Neural cell (in vitro differentiated cells): ENCODE data around the gene SCGB2A2. TPM values are rescaled to one million over a fixed set of nuclear protein-coding genes. Genes with fewer than 3 reads are reported as not detected.

ENCODE experiments used
- H2AFZ ChIP-seq: fragments of 200-600, 300-800 bp; sonication (generic), shearing (Covaris generic); 2 replicates; pipeline ENCODE4 v1.6.0; 2014; ENCODE audit warnings: low read depth, mild to moderate bottlenecking, antibody characterized with exemption, low read length, moderate library complexity
- H3F3A ChIP-seq: fragments of 200-600 bp; shearing (Covaris generic); 2 replicates; pipeline ENCODE4 v1.6.1; 2016; ENCODE audit warnings: mild to moderate bottlenecking, moderate library complexity, mixed read lengths, antibody characterized with exemption, low read length; ENCODE audit not compliant: insufficient read depth, poor library complexity, severe bottlenecking
- H3K27ac ChIP-seq: fragments of 200-600, 300-800 bp; sonication (generic), shearing (Covaris generic); 2 replicates; pipeline ENCODE4 v1.5.1; 2014; ENCODE audit warnings: mild to moderate bottlenecking, low read length, moderate library complexity
- H3K27me3 ChIP-seq: fragments of 300-800, 200-600 bp; sonication (generic), shearing (Covaris generic); 2 replicates; pipeline ENCODE4 v1.6.0; 2014; ENCODE audit warnings: mild to moderate bottlenecking, low read depth, low read length, moderate library complexity; ENCODE audit not compliant: insufficient read depth
- H3K36me3 ChIP-seq: fragments of 300-800, 200-600 bp; sonication (generic), shearing (Covaris generic); 2 replicates; pipeline ENCODE4 v1.5.1; 2014; ENCODE audit warnings: mild to moderate bottlenecking, antibody characterized with exemption, low read length, moderate library complexity; ENCODE audit not compliant: insufficient read depth
- H3K4me2 ChIP-seq: fragments of 300-800, 200-600 bp; sonication (generic), shearing (Covaris generic); 2 replicates; pipeline ENCODE4 v1.6.0; 2014; ENCODE audit warnings: mild to moderate bottlenecking, low read length
- H3K4me3 ChIP-seq: fragments of 300-800, 200-600 bp; sonication (generic), shearing (Covaris generic); 2 replicates; pipeline ENCODE4 v1.5.1; 2014; ENCODE audit warnings: mild to moderate bottlenecking, low read length, moderate library complexity
- H3K79me2 ChIP-seq: fragments of 200-600 bp; shearing (Covaris generic); replicated peaks from 2 replicates; pipeline ENCODE4 v1.6.0; 2014; ENCODE audit warnings: mild to moderate bottlenecking, low read length, moderate library complexity; ENCODE audit not compliant: insufficient read depth
- H3K9ac ChIP-seq: fragments of 300-800, 200-600 bp; sonication (generic), shearing (Covaris generic); 2 replicates; pipeline ENCODE4 v1.6.1; 2016; ENCODE audit warnings: mild to moderate bottlenecking, low read length, mixed read lengths
- H3K9me2 ChIP-seq: fragments of 200-600 bp; shearing (Covaris generic); 2 replicates; pipeline ENCODE4 v1.6.1; 2016; ENCODE audit warnings: mild to moderate bottlenecking, low read length, mixed read lengths; ENCODE audit not compliant: insufficient read depth
- H3K9me3 ChIP-seq: fragments of 200-600, 300-800 bp; sonication (generic), shearing (Covaris generic); 2 replicates; pipeline ENCODE4 v1.6.1; 2016; ENCODE audit warnings: mild to moderate bottlenecking, mixed run types, low read length, moderate library complexity, mixed read lengths
- H4K20me1 ChIP-seq: fragments of 200-600 bp; shearing (Covaris generic); 2 replicates; pipeline ENCODE4 v1.6.1; 2016; ENCODE audit warnings: mild to moderate bottlenecking, mixed run types; ENCODE audit not compliant: insufficient read depth
- CTCF ChIP-seq: fragments of 450-650 bp; IDR thresholded peaks from 2 replicates; pipeline ENCODE4 v1.5.1; 2014; ENCODE audit warnings: antibody characterized with exemption, mild to moderate bottlenecking, moderate library complexity; ENCODE audit not compliant: poor library complexity, severe bottlenecking
- EP300 ChIP-seq: fragments of 450-650 bp; conservative IDR thresholded peaks from 2 replicates; pipeline ENCODE4 v1.6.1; 2014; ENCODE audit warnings: antibody characterized with exemption, mild to moderate bottlenecking, moderate library complexity; ENCODE audit not compliant: poor library complexity, severe bottlenecking
- EZH2 ChIP-seq: fragments of 200-600, 300-800 bp; shearing (Covaris generic), sonication (generic); IDR thresholded peaks from 2 replicates; pipeline ENCODE4 v1.6.1; 2014; ENCODE audit warnings: antibody characterized with exemption, low read length, borderline replicate concordance, mild to moderate bottlenecking; ENCODE audit not compliant: insufficient read depth, poor library complexity, severe bottlenecking
- MXI1 ChIP-seq: fragments of 450-650 bp; conservative IDR thresholded peaks from 2 replicates; pipeline ENCODE4 v1.6.1; 2014; ENCODE audit warnings: antibody characterized with exemption, mild to moderate bottlenecking; ENCODE audit not compliant: poor library complexity, severe bottlenecking
- POLR2AphosphoS5 ChIP-seq: IDR thresholded peaks from 2 replicates; pipeline ENCODE4 v1.6.1; 2012
- RAD21 ChIP-seq: fragments of 450-650 bp; conservative IDR thresholded peaks from 2 replicates; pipeline ENCODE4 v1.6.1; 2014; ENCODE audit warnings: antibody characterized with exemption, mild to moderate bottlenecking, moderate library complexity
- REST ChIP-seq: IDR thresholded peaks from 2 replicates; pipeline ENCODE4 v1.6.1; 2012; ENCODE audit warnings: borderline replicate concordance
- SMC3 ChIP-seq: fragments of 450-650 bp; conservative IDR thresholded peaks from 2 replicates; pipeline ENCODE4 v1.6.1; 2014; ENCODE audit warnings: antibody characterized with exemption, mild to moderate bottlenecking, moderate library complexity; ENCODE audit not compliant: poor library complexity
- TAF1 ChIP-seq: IDR thresholded peaks from 2 replicates; pipeline ENCODE4 v1.6.1; 2012; ENCODE audit warnings: low read depth
- polyA plus RNA-seq: library from polyadenylated mRNA; depleted of rRNA; stranded (reverse); fragments of >200 nt; gene quantifications from 2 replicates; pipeline ENCODE4 v1.2.3, GENCODE V29; 2014

SCGB2A2 gene
- polyA plus RNA-seq, 1 donor from 2014 or later, result not detected

GRCh38 chr11:62267050-62267449 lies 2.9 kb upstream of the SCGB2A2 start:
- Histone ChIP-seq H3K27ac (no peak overlapping the region), H2AFZ (no peak overlapping the region), H3K79me2 (no peaks in the 10 kb centered on the region), H3F3A (no peaks in the 10 kb centered on the region), H3K9me2 (no peaks in the 10 kb centered on the region), H3K9ac (no peak overlapping the region), H4K20me1 (no peaks in the 10 kb centered on the region), H3K4me3 (no peak overlapping the region), H3K36me3 (no peaks in the 10 kb centered on the region), H3K4me2 (no peak overlapping the region), H3K27me3 (no peaks in the 10 kb centered on the region), H3K9me3 (no peaks in the 10 kb centered on the region)
- TF ChIP-seq REST (no peak), EP300 (no peak), TAF1 (no peak), SMC3 (no peak), MXI1 (no peak), EZH2 (no peak), RAD21 (no peak), POLR2AphosphoS5 (no peak), CTCF (no peak)

GRCh38 chr11:62267576-62267975 lies 2.4 kb upstream of the SCGB2A2 start:
- H3K27ac ChIP-seq, result no peak overlapping the region
- H4K20me1 ChIP-seq, result no peaks in the 10 kb centered on the region
- no peaks in the 10 kb centered on the region for H3K9me3 ChIP-seq
- no peaks in the 10 kb centered on the region for H3K79me2 ChIP-seq
- H2AFZ ChIP-seq, result no peak overlapping the region
- no peak overlapping the region for H3K4me3 ChIP-seq
- no peaks in the 10 kb centered on the region for H3K9me2 ChIP-seq
- TF ChIP-seq REST (no peak), POLR2AphosphoS5 (no peak), MXI1 (no peak), SMC3 (no peak), CTCF (no peak), EP300 (no peak), EZH2 (no peak), RAD21 (no peak), TAF1 (no peak)
- no peaks in the 10 kb centered on the region for H3F3A ChIP-seq
- H3K4me2 ChIP-seq, result no peak overlapping the region
- H3K27me3 ChIP-seq, result no peaks in the 10 kb centered on the region
- H3K36me3 ChIP-seq, result no peaks in the 10 kb centered on the region
- no peak overlapping the region for H3K9ac ChIP-seq
